ENCODE data around the gene PRPF8. TPM values are rescaled to one million over a fixed set of nuclear protein-coding genes. Genes with fewer than 3 reads are reported as not detected.
A peak's percentile ranks its signal among the peaks of the same experiment; 100 is the strongest.

PRPF8 gene
- total and polyA plus RNA-seq, 2 of the 13 experiments (the other 11 are each of a cell fraction or from before 2014, with no cell fraction given), result 112 to 179 TPM

- TF ChIP-seq JARID2 (CRISPR knock-in tag; IDR thresholded peaks at IDR 0.05; ENCODE audit: insufficient replicate concordance) (no peak), SPEN (CRISPR knock-in tag; IDR thresholded peaks at IDR 0.05; ENCODE audit: low read depth) (no peak), MXD4 (CRISPR knock-in tag; IDR thresholded peaks at IDR 0.05) (no peak), JUND (CRISPR knock-in tag; IDR thresholded peaks at IDR 0.05) (no peak), SMARCE1 (IDR thresholded peaks at IDR 0.05; ENCODE audit: borderline replicate concordance) (no peak), ZNF652 (CRISPR knock-in tag; IDR thresholded peaks at IDR 0.05; ENCODE audit: borderline replicate concordance, low read depth) (no peak), ZNF598 (CRISPR knock-in tag; IDR thresholded peaks at IDR 0.05; ENCODE audit: borderline replicate concordance) (no peak), NFRKB (IDR thresholded peaks at IDR 0.05) (no peak), SIX4 (CRISPR knock-in tag; IDR thresholded peaks at IDR 0.05) (no peak), NFIB (CRISPR knock-in tag; IDR thresholded peaks at IDR 0.05; ENCODE audit: borderline replicate concordance) (no peak), CAMTA2 (CRISPR knock-in tag; IDR thresholded peaks at IDR 0.05; ENCODE audit: borderline replicate concordance) (no peak), POLR2A (IDR thresholded peaks at IDR 0.05; ENCODE audit: insufficient read depth in 1 of 2, low read depth in 2 of 2, low read length in 2 of 2) (peak; percentile 15 to 40; a peak in 1 of 4 replicates), ZNF547 (CRISPR knock-in tag; IDR thresholded peaks at IDR 0.05) (no peak), KMT2A (CRISPR knock-in tag; IDR thresholded peaks at IDR 0.05) (no peak), HOXA7 (CRISPR knock-in tag; IDR thresholded peaks at IDR 0.05) (no peak), ZNF451 (CRISPR knock-in tag; IDR thresholded peaks at IDR 0.05) (no peak), SOX13 (IDR thresholded peaks at IDR 0.05) (no peak), SOX13 (CRISPR knock-in tag; conservative IDR thresholded peaks at IDR 0.05 in 1 of 2, IDR thresholded peaks at IDR 0.05 in 1 of 2) (no peak)
- TF ChIP-seq, protein P1, sequence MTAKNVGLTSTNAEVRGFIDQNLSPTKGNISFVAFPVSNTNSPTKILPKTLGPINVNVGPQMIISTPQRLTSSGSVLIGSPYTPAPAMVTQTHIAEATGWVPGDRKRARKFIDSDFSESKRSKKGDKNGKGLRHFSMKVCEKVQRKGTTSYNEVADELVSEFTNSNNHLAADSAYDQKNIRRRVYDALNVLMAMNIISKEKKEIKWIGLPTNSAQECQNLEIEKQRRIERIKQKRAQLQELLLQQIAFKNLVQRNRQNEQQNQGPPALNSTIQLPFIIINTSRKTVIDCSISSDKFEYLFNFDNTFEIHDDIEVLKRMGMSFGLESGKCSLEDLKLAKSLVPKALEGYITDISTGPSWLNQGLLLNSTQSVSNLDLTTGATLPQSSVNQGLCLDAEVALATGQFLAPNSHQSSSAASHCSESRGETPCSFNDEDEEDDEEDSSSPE (CRISPR knock-in tag; IDR thresholded peaks at IDR 0.05), result no peak
- TF ChIP-seq, protein P2, sequence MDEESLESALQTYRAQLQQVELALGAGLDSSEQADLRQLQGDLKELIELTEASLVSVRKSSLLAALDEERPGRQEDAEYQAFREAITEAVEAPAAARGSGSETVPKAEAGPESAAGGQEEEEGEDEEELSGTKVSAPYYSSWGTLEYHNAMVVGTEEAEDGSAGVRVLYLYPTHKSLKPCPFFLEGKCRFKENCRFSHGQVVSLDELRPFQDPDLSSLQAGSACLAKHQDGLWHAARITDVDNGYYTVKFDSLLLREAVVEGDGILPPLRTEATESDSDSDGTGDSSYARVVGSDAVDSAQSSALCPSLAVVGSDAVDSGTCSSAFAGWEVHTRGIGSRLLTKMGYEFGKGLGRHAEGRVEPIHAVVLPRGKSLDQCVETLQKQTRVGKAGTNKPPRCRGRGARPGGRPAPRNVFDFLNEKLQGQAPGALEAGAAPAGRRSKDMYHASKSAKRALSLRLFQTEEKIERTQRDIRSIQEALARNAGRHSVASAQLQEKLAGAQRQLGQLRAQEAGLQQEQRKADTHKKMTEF (CRISPR knock-in tag; IDR thresholded peaks at IDR 0.05), result peak; percentile 68; the same call in 1 of the 2 replicates
- TF ChIP-seq, protein P3, sequence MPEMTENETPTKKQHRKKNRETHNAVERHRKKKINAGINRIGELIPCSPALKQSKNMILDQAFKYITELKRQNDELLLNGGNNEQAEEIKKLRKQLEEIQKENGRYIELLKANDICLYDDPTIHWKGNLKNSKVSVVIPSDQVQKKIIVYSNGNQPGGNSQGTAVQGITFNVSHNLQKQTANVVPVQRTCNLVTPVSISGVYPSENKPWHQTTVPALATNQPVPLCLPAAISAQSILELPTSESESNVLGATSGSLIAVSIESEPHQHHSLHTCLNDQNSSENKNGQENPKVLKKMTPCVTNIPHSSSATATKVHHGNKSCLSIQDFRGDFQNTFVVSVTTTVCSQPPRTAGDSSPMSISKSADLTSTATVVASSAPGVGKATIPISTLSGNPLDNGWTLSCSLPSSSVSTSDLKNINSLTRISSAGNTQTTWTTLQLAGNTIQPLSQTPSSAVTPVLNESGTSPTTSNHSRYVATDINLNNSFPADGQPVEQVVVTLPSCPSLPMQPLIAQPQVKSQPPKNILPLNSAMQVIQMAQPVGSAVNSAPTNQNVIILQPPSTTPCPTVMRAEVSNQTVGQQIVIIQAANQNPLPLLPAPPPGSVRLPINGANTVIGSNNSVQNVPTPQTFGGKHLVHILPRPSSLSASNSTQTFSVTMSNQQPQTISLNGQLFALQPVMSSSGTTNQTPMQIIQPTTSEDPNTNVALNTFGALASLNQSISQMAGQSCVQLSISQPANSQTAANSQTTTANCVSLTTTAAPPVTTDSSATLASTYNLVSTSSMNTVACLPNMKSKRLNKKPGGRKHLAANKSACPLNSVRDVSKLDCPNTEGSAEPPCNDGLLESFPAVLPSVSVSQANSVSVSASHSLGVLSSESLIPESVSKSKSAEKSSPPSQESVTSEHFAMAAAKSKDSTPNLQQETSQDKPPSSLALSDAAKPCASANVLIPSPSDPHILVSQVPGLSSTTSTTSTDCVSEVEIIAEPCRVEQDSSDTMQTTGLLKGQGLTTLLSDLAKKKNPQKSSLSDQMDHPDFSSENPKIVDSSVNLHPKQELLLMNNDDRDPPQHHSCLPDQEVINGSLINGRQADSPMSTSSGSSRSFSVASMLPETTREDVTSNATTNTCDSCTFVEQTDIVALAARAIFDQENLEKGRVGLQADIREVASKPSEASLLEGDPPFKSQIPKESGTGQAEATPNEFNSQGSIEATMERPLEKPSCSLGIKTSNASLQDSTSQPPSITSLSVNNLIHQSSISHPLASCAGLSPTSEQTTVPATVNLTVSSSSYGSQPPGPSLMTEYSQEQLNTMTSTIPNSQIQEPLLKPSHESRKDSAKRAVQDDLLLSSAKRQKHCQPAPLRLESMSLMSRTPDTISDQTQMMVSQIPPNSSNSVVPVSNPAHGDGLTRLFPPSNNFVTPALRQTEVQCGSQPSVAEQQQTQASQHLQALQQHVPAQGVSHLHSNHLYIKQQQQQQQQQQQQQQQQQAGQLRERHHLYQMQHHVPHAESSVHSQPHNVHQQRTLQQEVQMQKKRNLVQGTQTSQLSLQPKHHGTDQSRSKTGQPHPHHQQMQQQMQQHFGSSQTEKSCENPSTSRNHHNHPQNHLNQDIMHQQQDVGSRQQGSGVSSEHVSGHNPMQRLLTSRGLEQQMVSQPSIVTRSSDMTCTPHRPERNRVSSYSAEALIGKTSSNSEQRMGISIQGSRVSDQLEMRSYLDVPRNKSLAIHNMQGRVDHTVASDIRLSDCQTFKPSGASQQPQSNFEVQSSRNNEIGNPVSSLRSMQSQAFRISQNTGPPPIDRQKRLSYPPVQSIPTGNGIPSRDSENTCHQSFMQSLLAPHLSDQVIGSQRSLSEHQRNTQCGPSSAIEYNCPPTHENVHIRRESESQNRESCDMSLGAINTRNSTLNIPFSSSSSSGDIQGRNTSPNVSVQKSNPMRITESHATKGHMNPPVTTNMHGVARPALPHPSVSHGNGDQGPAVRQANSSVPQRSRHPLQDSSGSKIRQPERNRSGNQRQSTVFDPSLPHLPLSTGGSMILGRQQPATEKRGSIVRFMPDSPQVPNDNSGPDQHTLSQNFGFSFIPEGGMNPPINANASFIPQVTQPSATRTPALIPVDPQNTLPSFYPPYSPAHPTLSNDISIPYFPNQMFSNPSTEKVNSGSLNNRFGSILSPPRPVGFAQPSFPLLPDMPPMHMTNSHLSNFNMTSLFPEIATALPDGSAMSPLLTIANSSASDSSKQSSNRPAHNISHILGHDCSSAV (CRISPR knock-in tag; IDR thresholded peaks at IDR 0.05; ENCODE audit: borderline replicate concordance), result no peak
Measured at GRCh38 chr17:1709971-1710806, 25.5 kb upstream of the PRPF8 start, which contains the start of gene TLCD2 (continued).
